ENCODE data around the gene RABL6.

DNA sequence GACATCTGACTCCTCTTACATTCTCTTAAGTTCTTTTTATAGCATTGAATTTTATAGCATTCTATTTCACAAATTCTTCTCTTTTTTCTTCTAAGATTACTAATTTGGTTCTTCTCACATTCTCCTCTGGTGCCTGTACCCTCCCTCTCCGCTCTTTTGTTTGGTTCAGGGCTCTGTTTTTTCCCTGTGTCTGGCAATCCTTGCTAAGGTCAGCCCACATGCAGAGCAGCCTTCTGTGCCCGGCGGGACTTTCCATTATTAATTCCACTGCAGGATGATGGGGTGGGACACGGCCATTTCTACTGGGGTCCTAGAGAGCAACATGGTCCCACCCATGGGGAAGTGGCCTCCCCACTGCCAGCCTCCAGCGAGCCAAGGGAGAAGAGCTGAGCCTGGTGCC is 68.7 kb downstream of the RABL6 start:
- TF ChIP-seq MAFK (IDR thresholded peaks at IDR 0.05; ENCODE audit: low read depth, low read length) (no peak), RAD21 (IDR thresholded peaks at IDR 0.05; ENCODE audit: low read length) (no peak), BHLHE40 (IDR thresholded peaks at IDR 0.05; ENCODE audit: low read depth, low read length) (no peak), POLR2A (IDR thresholded peaks at IDR 0.05; ENCODE audit: low read depth, low read length) (no peak), RCOR1 (IDR thresholded peaks at IDR 0.05; ENCODE audit: insufficient replicate concordance, low read length) (no peak), FOS (IDR thresholded peaks at IDR 0.05; ENCODE audit: low read depth, low read length) (no peak), CHD1 (IDR thresholded peaks at IDR 0.05; ENCODE audit: low read depth, low read length) (no peak), SMC3 (IDR thresholded peaks at IDR 0.05; ENCODE audit: low read depth, low read length) (no peak), CEBPB (IDR thresholded peaks at IDR 0.05; ENCODE audit: low read depth, low read length) (no peak), MXI1 (IDR thresholded peaks at IDR 0.05; ENCODE audit: borderline replicate concordance, low read depth, low read length) (no peak)
- TF ChIP-seq, protein P1, sequence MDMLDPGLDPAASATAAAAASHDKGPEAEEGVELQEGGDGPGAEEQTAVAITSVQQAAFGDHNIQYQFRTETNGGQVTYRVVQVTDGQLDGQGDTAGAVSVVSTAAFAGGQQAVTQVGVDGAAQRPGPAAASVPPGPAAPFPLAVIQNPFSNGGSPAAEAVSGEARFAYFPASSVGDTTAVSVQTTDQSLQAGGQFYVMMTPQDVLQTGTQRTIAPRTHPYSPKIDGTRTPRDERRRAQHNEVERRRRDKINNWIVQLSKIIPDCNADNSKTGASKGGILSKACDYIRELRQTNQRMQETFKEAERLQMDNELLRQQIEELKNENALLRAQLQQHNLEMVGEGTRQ (IDR thresholded peaks at IDR 0.05; ENCODE audit: low read depth, low read length) = no peak
- TF ChIP-seq, protein P2, sequence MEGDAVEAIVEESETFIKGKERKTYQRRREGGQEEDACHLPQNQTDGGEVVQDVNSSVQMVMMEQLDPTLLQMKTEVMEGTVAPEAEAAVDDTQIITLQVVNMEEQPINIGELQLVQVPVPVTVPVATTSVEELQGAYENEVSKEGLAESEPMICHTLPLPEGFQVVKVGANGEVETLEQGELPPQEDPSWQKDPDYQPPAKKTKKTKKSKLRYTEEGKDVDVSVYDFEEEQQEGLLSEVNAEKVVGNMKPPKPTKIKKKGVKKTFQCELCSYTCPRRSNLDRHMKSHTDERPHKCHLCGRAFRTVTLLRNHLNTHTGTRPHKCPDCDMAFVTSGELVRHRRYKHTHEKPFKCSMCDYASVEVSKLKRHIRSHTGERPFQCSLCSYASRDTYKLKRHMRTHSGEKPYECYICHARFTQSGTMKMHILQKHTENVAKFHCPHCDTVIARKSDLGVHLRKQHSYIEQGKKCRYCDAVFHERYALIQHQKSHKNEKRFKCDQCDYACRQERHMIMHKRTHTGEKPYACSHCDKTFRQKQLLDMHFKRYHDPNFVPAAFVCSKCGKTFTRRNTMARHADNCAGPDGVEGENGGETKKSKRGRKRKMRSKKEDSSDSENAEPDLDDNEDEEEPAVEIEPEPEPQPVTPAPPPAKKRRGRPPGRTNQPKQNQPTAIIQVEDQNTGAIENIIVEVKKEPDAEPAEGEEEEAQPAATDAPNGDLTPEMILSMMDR (conservative IDR thresholded peaks at IDR 0.05; ENCODE audit: low read depth, low read length) = no peak
- TF ChIP-seq, protein P3, sequence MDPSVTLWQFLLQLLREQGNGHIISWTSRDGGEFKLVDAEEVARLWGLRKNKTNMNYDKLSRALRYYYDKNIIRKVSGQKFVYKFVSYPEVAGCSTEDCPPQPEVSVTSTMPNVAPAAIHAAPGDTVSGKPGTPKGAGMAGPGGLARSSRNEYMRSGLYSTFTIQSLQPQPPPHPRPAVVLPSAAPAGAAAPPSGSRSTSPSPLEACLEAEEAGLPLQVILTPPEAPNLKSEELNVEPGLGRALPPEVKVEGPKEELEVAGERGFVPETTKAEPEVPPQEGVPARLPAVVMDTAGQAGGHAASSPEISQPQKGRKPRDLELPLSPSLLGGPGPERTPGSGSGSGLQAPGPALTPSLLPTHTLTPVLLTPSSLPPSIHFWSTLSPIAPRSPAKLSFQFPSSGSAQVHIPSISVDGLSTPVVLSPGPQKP (IDR thresholded peaks at IDR 0.05; ENCODE audit: borderline replicate concordance, low read depth, low read length) = no peak

Data from IMR-90 (cell line).